T-cell (primary cell): ENCODE data around the gene TSC22D2. TPM values are rescaled to one million over a fixed set of nuclear protein-coding genes. Genes with fewer than 3 reads are reported as not detected.

ENCODE experiments used
- ATAC-seq, 4 experiments: fragments of 200-7000 bp in 3 of 4; fragments of 150-1000 bp in 1 of 4; cut with Tn5 transposase; replicated peaks in 1 of 4; 1 replicate in 3 of 4; 2 replicates in 1 of 4; pipeline ENCODE4 v1.10.0; 2021; ENCODE audit warnings: moderate library complexity in 3 of 4, mild to moderate bottlenecking in 2 of 4, moderate number of reproducible peaks in 1 of 4
- CTCF ChIA-PET, 2 donors: fragments of 300-600 bp; sonication (Branson Sonifier 250); formaldehyde crosslinking; loops; one replicate each; lab custom pipeline; 2022; ENCODE audit warnings: antibody characterized with exemption in 2 of 2; lab: Charles Lee
- POLR2A ChIA-PET, 2 donors: fragments of 300-600 bp; sonication (Branson Sonifier 250); formaldehyde crosslinking; loops; one replicate each; lab custom pipeline; 2022; ENCODE audit warnings: antibody characterized with exemption in 2 of 2; lab: Charles Lee
- DNase-seq, 35 experiments: peaks; one replicate each; pipeline versions ENCODE4 v3.0.0 to v3.0.0-alpha.2; 2013 to 2023
- H3K27ac ChIP-seq: one replicate; pipeline ENCODE4 v1.5.1; 2013; ENCODE audit warnings: low read length
- H3K27me3 ChIP-seq, 2 experiments: replicated peaks in 1 of 2; 1 replicate in 1 of 2; 2 replicates in 1 of 2; pipeline versions ENCODE4 v1.6.1 to v1.7.0; 2013; ENCODE audit warnings: low read length in 1 of 2, mixed read lengths in 1 of 2; ENCODE audit not compliant: control insufficient read depth in 2 of 2, insufficient read depth in 2 of 2; ENCODE audit errors: extremely low read depth in 1 of 2
- H3K36me3 ChIP-seq, 2 donors: 1 replicate in 1 of 2; 2 replicates in 1 of 2; pipeline versions ENCODE4 v1.6.1 to v1.7.0; 2013; ENCODE audit warnings: low read length in 1 of 2; ENCODE audit not compliant: control insufficient read depth in 2 of 2, insufficient read depth in 1 of 2; ENCODE audit errors: extremely low read depth in 1 of 2
- H3K4me1 ChIP-seq, 2 experiments: 1 replicate in 1 of 2; 2 replicates in 1 of 2; pipeline versions ENCODE4 v1.6.1 to v1.7.0; 2013; ENCODE audit warnings: low read length in 2 of 2, mixed read lengths in 1 of 2; ENCODE audit not compliant: insufficient read depth in 2 of 2, control insufficient read depth in 1 of 2; ENCODE audit errors: extremely low read depth in 1 of 2
- H3K4me3 ChIP-seq, 2 donors: 1 replicate in 1 of 2; 2 replicates in 1 of 2; pipeline versions ENCODE4 v1.5.1 to v1.7.0; 2013; ENCODE audit warnings: mild to moderate bottlenecking in 2 of 2, low read length in 1 of 2, moderate library complexity in 1 of 2; ENCODE audit not compliant: control insufficient read depth in 1 of 2; ENCODE audit errors: extremely low read depth in 1 of 2
- H3K9me3 ChIP-seq: 2 replicates; pipeline ENCODE4 v1.7.0; 2013
- H3K27ac Mint-ChIP-seq, 2 donors: one replicate each; pipeline ENCODE4 v1.8.0; 2020 to 2021; ENCODE audit warnings: mild to moderate bottlenecking in 2 of 2, mixed read lengths in 2 of 2
- H3K27me3 Mint-ChIP-seq, 2 donors: one replicate each; pipeline ENCODE4 v1.8.0; 2021 to 2022; ENCODE audit warnings: mixed read lengths in 2 of 2
- H3K36me3 Mint-ChIP-seq: one replicate; pipeline ENCODE4 v1.8.0; 2021; ENCODE audit warnings: mixed read lengths
- H3K4me1 Mint-ChIP-seq, 3 donors: one replicate each; pipeline ENCODE4 v1.8.0; 2020 to 2022; ENCODE audit warnings: mixed read lengths in 3 of 3, mild to moderate bottlenecking in 1 of 3
- H3K4me3 Mint-ChIP-seq, 3 donors: one replicate each; pipeline ENCODE4 v1.8.0; 2020 to 2022; ENCODE audit warnings: mild to moderate bottlenecking in 3 of 3, mixed read lengths in 3 of 3, moderate library complexity in 3 of 3
- H3K9me3 Mint-ChIP-seq, 3 donors: one replicate each; pipeline ENCODE4 v1.8.0; 2020 to 2022; ENCODE audit warnings: mixed read lengths in 3 of 3
- WGBS: methylation state at CpG from one replicate; pipeline ENCODE4 v1.1.5; 2013; ENCODE audit warnings: missing lambda C conversion rate; ENCODE audit not compliant: insufficient coverage; 5-methylcytosine and 5-hydroxymethylcytosine counted together
- total RNA-seq, 35 experiments: library from RNA in 6 of 35; stranded (reverse) in 6 of 35; fragments of 120-200 nt in 1 of 35; gene quantifications; one replicate each; pipeline versions ENCODE4 v1.2.1 to v1.2.4 and lab custom pipeline; 2013 to 2026

TSC22D2 gene
- total RNA-seq, 5 donors from 2014 or later (not counting 1 experiment from before 2014, with no cell fraction given): 21.2 to 55.0 (median 23.3) TPM

DNA sequence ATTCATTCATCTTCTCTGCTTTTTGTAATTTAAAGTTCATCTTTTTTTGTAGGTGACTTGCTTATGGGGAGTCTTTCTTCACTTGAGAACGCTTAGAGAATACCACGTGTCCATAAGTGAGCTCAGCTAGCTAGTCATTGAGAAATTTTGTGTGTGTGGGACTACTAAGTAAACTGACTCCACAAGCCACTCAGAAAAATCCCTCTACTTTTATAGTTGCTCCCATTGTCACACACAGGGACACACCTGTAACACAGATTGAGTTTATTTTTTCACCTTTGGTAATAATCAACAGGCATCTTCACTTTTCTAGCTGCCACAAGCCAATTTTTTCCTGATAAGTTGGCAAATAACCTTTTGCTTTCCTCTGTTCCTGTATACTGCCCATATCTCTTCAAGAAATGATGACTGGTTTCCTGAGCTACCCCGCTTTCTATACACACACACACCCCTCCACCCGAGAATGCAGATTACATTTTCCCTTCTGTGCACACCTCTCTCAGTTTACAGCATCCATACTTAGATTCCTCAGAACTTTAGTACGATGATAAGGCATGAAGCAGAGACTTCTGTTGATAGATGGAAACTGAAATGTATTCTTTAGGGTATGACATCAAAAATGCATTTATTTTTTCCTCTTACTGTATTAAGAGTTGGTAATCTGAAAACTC lies 4.6 kb downstream of the TSC22D2 start:
- no peaks in the 10 kb centered on the region for H3K27me3 ChIP-seq
- Mint-ChIP-seq H3K9me3 (no peaks in the 10 kb centered on the region), H3K4me1 (peaks cover 63 to 74% (median 66%) of the 10 kb centered on the region in 3 donors), H3K27ac (no peak overlapping the region), H3K27me3 (no peaks in the 10 kb centered on the region), H3K36me3 (peaks cover 36% of the 10 kb centered on the region), H3K4me3 (peak overlapping the region; percentile 83 to 92 (median 87))
- ATAC-seq (no peak), DNase-seq (peak in 1 of 35 experiments; percentile 33)
- WGBS: 0% methylated on average over 1 of the region's 5 CpGs
- CTCF ChIA-PET: interaction anchor here (0.5 to 5.9 kb wide), 10 partner anchors 9 to 93 kb away, joined by 3 to 39 read pairs (median 4); no protein-coding TSS in a partner anchor
- POLR2A ChIA-PET: interaction anchor here in 1 of 2 donors (0.6 to 1.2 kb wide), 4 partner anchors 12 to 134 kb away, joined by 3 to 5 read pairs (median 4); partner anchors contain the start of gene EIF2A
- peaks cover 8 to 44% of the 10 kb centered on the region in 2 experiments for H3K4me1 ChIP-seq
- H3K9me3 ChIP-seq: no peaks in the 10 kb centered on the region
- H3K36me3 ChIP-seq: peaks cover 0 to 3% of the 10 kb centered on the region in 2 donors
- no peak overlapping the region for H3K27ac ChIP-seq
- peak overlapping the region; percentile 64 to 93 for H3K4me3 ChIP-seq

GRCh38 chr3:150414258-150414657 lies 6.2 kb downstream of the TSC22D2 start:
- ChIA-PET POLR2A (interaction anchor here in 1 of 2 donors (0.7 kb wide), 1 partner anchor 11 kb away, joined by 5 read pairs; no protein-coding TSS in a partner anchor), CTCF (interaction anchor here (0.7 to 1.7 kb wide), 4 partner anchors 13 to 85 kb away, joined by 3 to 5 read pairs (median 4); no protein-coding TSS in a partner anchor)
- H3K27me3 Mint-ChIP-seq: no peaks in the 10 kb centered on the region
- no CpG with 5 or more reads among the region's 3 CpGs for WGBS
- peaks cover 40% of the 10 kb centered on the region for H3K36me3 Mint-ChIP-seq
- no peak overlapping the region for H3K27ac Mint-ChIP-seq
- Histone ChIP-seq H3K36me3 (peaks cover 0 to 3% of the 10 kb centered on the region in 2 donors), H3K4me1 (peaks cover 8 to 48% of the 10 kb centered on the region in 2 experiments), H3K27ac (no peak overlapping the region), H3K27me3 (no peaks in the 10 kb centered on the region), H3K9me3 (no peaks in the 10 kb centered on the region), H3K4me3 (no peak overlapping the region)
- no peaks in the 10 kb centered on the region for H3K9me3 Mint-ChIP-seq
- DNase-seq (no peak), ATAC-seq (no peak)
- peak overlapping the region; percentile 67 to 92 (median 87) for H3K4me3 Mint-ChIP-seq
- peaks cover 75 to 82% (median 77%) of the 10 kb centered on the region in 3 donors for H3K4me1 Mint-ChIP-seq

DNA sequence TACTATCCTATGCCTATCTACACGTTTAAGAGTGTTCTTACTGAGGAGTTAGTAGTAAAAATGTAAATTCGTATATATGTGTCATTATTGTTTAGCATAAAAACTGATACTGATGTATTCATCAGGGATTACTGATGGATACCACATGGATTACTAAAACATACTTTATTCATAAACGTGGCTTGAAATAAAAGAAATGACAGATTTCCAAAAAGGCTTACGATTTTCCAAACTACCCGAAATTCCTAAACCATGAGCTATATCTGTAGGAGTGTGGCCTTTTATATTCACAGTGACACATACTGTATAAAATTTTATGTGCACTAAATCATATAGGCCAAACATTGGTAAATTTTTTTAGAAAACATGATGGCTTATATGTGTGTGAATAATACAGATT lies 6.9 kb downstream of the TSC22D2 start:
- Histone ChIP-seq H3K9me3 (no peaks in the 10 kb centered on the region), H3K36me3 (peaks cover 0 to 3% of the 10 kb centered on the region in 2 donors), H3K27me3 (no peaks in the 10 kb centered on the region), H3K4me1 (peaks cover 8 to 48% of the 10 kb centered on the region in 2 experiments), H3K27ac (no peak overlapping the region), H3K4me3 (no peak overlapping the region)
- Mint-ChIP-seq H3K36me3 (peaks cover 40% of the 10 kb centered on the region), H3K9me3 (no peaks in the 10 kb centered on the region), H3K4me3 (peak overlapping the region; percentile 67 to 92 (median 87)), H3K27ac (no peak overlapping the region), H3K4me1 (peaks cover 80 to 89% (median 82%) of the 10 kb centered on the region in 3 donors), H3K27me3 (no peaks in the 10 kb centered on the region)
- no CpG with 5 or more reads among the region's 5 CpGs for whole genome bisulfite sequencing
- ChIA-PET POLR2A (interaction anchor here in 1 of 2 donors (1.0 to 1.2 kb wide), 2 partner anchors 10 to 20 kb away, joined by 3 to 4 read pairs; no protein-coding TSS in a partner anchor), CTCF (interaction anchor here (0.7 to 1.7 kb wide), 5 partner anchors 9 to 81 kb away, joined by 3 to 5 read pairs (median 4); no protein-coding TSS in a partner anchor)
- ATAC-seq (no peak), DNase-seq (no peak)

DNA sequence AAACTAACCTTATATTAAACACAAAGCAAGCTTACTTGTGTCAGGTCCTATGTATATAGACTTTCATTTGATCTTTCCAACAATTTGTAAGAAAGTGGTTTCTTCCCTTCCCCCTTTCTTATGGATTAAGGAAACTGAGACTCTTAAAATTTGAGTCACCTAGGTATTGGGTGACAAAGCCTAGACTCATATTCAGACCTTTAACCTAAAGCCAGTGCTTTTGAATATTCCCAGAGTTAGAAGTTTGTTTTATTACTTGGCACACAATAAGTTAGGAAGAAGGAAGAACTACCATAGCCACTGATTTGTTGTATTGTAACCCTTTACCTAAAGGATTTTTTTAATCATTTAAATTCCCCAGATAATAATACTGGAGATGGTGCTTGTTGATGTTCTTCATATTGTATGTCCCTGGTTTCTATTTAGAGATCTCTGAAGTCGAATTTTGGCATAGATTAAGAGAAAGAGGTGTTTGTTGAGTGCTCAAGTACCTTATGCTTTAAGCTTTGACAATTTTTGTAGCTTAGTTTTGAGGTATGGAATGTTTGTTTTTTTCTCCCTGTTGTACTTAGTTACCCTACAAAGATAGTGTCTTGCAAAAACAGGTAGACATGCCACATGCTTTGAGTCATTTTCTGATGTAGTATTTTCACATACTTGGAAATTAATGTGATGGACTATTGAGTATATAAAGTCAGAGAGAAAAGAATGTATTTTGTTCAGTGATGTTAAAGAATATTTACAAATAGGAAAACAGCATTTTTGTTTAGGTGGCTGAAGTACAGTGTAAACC lies 11.2 kb downstream of the TSC22D2 start:
- ATAC-seq (no peak), DNase-seq (no peak)
- peaks cover 33% of the 10 kb centered on the region for H3K36me3 Mint-ChIP-seq
- Histone ChIP-seq H3K4me3 (no peak overlapping the region), H3K36me3 (peaks cover 0 to 3% of the 10 kb centered on the region in 2 donors), H3K9me3 (no peaks in the 10 kb centered on the region), H3K4me1 (peaks cover 3 to 23% of the 10 kb centered on the region in 2 experiments), H3K27ac (no peak overlapping the region), H3K27me3 (no peaks in the 10 kb centered on the region)
- H3K27ac Mint-ChIP-seq: no peak overlapping the region
- no peak overlapping the region for H3K4me3 Mint-ChIP-seq
- no peaks in the 10 kb centered on the region for H3K9me3 Mint-ChIP-seq
- WGBS: 60% methylated on average over 1 of the region's 1 CpG
- POLR2A ChIA-PET: interaction anchor here in 1 of 2 donors (0.5 to 0.6 kb wide), 2 partner anchors 11 to 105 kb away, joined by 4 to 5 read pairs; no protein-coding TSS in a partner anchor
- no peaks in the 10 kb centered on the region for H3K27me3 Mint-ChIP-seq
- CTCF ChIA-PET: interaction anchor here (0.6 to 1.4 kb wide), 3 partner anchors 9 to 52 kb away, joined by 3 to 6 read pairs (median 3); partner anchors contain the start of gene TSC22D2 (in 1 of the 2)
- H3K4me1 Mint-ChIP-seq: peaks cover 76 to 81% (median 80%) of the 10 kb centered on the region in 3 donors

DNA sequence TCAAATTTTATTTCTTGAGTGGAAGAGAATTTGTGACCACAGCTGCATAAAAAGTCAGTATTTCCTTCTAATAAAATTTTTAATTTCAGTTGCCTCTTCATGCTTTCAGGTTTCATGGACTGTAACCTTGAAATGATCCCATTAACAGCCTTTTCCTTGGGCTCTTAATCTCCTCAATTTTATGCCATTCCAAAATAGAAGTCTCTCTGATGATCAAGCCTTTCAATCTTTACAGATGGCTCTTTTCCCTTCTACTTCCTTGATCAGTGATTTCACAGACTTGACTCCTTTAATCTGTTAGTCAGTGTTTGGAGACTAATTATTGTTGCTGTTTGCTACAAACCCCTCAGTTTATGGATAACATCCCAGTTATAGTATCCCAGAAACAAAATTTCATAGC lies 11.9 kb downstream of the TSC22D2 start:
- H3K27ac ChIP-seq: no peak overlapping the region
- H3K27me3 ChIP-seq: no peaks in the 10 kb centered on the region
- H3K4me1 Mint-ChIP-seq: peaks cover 69 to 75% (median 74%) of the 10 kb centered on the region in 3 donors
- no peaks in the 10 kb centered on the region for H3K9me3 Mint-ChIP-seq
- ChIA-PET CTCF (interaction anchor here in 1 of 2 donors (0.6 to 1.0 kb wide), 2 partner anchors 10 to 52 kb away, joined by 3 read pairs; no protein-coding TSS in a partner anchor), POLR2A (interaction anchor here in 1 of 2 donors (0.5 to 0.6 kb wide), 3 partner anchors 11 to 343 kb away, joined by 4 to 6 read pairs (median 5); partner anchors contain the start of gene SIAH2)
- no peak for DNase-seq
- no peaks in the 10 kb centered on the region for H3K27me3 Mint-ChIP-seq
- H3K36me3 Mint-ChIP-seq: peaks cover 28% of the 10 kb centered on the region
- H3K4me1 ChIP-seq: peaks cover 3 to 17% of the 10 kb centered on the region in 2 experiments
- H3K4me3 ChIP-seq: no peak overlapping the region
- H3K27ac Mint-ChIP-seq: no peak overlapping the region
- no peak for ATAC-seq
- no peak overlapping the region for H3K4me3 Mint-ChIP-seq
- peaks cover 0 to 3% of the 10 kb centered on the region in 2 donors for H3K36me3 ChIP-seq
- no peaks in the 10 kb centered on the region for H3K9me3 ChIP-seq
